Kidney (tissue), 14 donors: ENCODE measurements around the gene PRKAR2A. TPM values are rescaled to one million over a fixed set of nuclear protein-coding genes. Genes with fewer than 3 reads are reported as not detected.
"Not testable (repeated sequence)": the region's sequence is repeated elsewhere in the genome, so short reads cannot be mapped to it uniquely, and the experiment has no call there.

Experiments
- DNase-seq, 5 donors: peaks; one replicate each; pipeline ENCODE4 v3.0.0-alpha.2; 2013 to 2020
- FAIRE-seq: peaks from 2 replicates; lab custom pipeline; 2012; peaks lifted over from hg19 to GRCh38; lab: Jason Lieb, UNC
- H3K27ac ChIP-seq, 2 donors: one replicate each; pipeline ENCODE4 v1.7.0; 2013; ENCODE audit warnings: low read depth in 2 of 2, low read length in 2 of 2, inconsistent platforms in 1 of 2
- H3K27me3 ChIP-seq: one replicate; pipeline ENCODE4 v1.7.1; 2013; ENCODE audit warnings: low read length, inconsistent platforms; ENCODE audit not compliant: control insufficient read depth, insufficient read depth
- H3K36me3 ChIP-seq, 3 donors: one replicate each; pipeline versions ENCODE4 v1.7.0 to v1.7.1; 2013; ENCODE audit warnings: low read length in 3 of 3, control low read depth in 1 of 3, inconsistent platforms in 1 of 3; ENCODE audit not compliant: insufficient read depth in 3 of 3, control insufficient read depth in 2 of 3
- H3K4me1 ChIP-seq, 3 donors: one replicate each; pipeline versions ENCODE4 v1.7.0 to v1.7.1; 2013; ENCODE audit warnings: low read length in 3 of 3, inconsistent platforms in 1 of 3, low read depth in 1 of 3; ENCODE audit not compliant: control insufficient read depth in 2 of 3, insufficient read depth in 2 of 3
- H3K4me3 ChIP-seq, 3 donors: one replicate each; pipeline versions ENCODE4 v1.7.0 to v1.8.1; 2013; ENCODE audit warnings: low read length in 3 of 3, control low read depth in 1 of 3, inconsistent platforms in 1 of 3
- H3K9ac ChIP-seq, 3 donors: one replicate each; pipeline versions ENCODE4 v1.7.0 to v1.7.1; 2013; ENCODE audit warnings: low read length in 3 of 3, control low read depth in 1 of 3, inconsistent platforms in 1 of 3
- H3K9me3 ChIP-seq, 3 donors: one replicate each; pipeline versions ENCODE4 v1.7.0 to v1.7.1; 2013; ENCODE audit warnings: low read length in 3 of 3, control low read depth in 1 of 3, inconsistent platforms in 1 of 3; ENCODE audit not compliant: control insufficient read depth in 2 of 3, insufficient read depth in 1 of 3
- intact Hi-C: fragments of 100-400 bp; cut with DNase I; formaldehyde crosslinking; loops from one replicate; pipeline ENCODE4 v1.11.1; 2022
- polyA plus RNA-seq: library from polyadenylated mRNA; stranded (reverse); fragments of 350-450 nt; fragmentation: Illumina TruSeq; extraction: RNeasy Lipid Tissue Mini Kit (QIAGEN cat#74804); gene quantifications from one replicate; pipeline ENCODE4 v1.2.3, GENCODE V29; 2014; ENCODE audit warnings: low read depth, low replicate concordance; ENCODE audit not compliant: insufficient read depth
- total RNA-seq: library from RNA; stranded (reverse); fragmentation: NEBNext Ultra II Directional; extraction: Animal tissue kit (Norgen Biotek cat#: 25700); gene quantifications from one replicate; pipeline ENCODE4 v1.2.1, GENCODE V29; 2021
- TF ChIP-seq, protein P1 (sequence below): IDR thresholded peaks from 3 replicates; pipeline ENCODE4 v1.5.1; 2012; ENCODE audit warnings: mild to moderate bottlenecking, moderate library complexity, borderline replicate concordance; ENCODE audit not compliant: insufficient read depth; ENCODE audit errors: extremely low read depth
- donor health status: control.
- donor health status: control.
- donor health status: control.
- donor health status: control.
- donor health status: control.
- donor health status: DM: yes; HTN: yes; CAD: no.
- donor health status: Normal renal cell carcinoma (clear cell type).

Gene PRKAR2A
- total and polyA plus RNA-seq, 2 donors from 2014 or later = 10.4 to 49.9 TPM

DNA sequence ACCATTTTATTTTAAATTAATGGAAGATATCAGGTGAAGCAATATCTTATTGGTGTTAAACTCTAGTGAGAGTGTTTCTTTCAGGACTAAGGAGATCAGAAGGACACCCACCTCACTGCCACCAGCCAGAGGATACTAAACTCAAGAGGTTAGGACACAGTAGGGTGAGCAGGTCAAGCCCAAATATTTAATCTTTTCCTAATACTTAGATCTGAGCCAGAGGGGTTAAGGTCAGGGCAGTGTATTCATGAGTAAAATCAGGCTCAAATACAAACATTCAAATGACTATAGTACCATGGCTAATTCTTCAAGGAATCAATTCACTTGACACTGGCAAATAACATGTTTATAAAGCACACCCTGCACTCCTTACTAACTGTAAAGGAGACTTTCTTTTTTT, 65.6 kb downstream of the PRKAR2A start:
- FAIRE-seq = no peak
- intact Hi-C loops = no loop called here
- H3K27ac ChIP-seq = no peak overlapping the region
- TF ChIP-seq, protein P1, sequence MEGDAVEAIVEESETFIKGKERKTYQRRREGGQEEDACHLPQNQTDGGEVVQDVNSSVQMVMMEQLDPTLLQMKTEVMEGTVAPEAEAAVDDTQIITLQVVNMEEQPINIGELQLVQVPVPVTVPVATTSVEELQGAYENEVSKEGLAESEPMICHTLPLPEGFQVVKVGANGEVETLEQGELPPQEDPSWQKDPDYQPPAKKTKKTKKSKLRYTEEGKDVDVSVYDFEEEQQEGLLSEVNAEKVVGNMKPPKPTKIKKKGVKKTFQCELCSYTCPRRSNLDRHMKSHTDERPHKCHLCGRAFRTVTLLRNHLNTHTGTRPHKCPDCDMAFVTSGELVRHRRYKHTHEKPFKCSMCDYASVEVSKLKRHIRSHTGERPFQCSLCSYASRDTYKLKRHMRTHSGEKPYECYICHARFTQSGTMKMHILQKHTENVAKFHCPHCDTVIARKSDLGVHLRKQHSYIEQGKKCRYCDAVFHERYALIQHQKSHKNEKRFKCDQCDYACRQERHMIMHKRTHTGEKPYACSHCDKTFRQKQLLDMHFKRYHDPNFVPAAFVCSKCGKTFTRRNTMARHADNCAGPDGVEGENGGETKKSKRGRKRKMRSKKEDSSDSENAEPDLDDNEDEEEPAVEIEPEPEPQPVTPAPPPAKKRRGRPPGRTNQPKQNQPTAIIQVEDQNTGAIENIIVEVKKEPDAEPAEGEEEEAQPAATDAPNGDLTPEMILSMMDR = no peak
- H3K9me3 ChIP-seq = no peaks in the 10 kb centered on the region
- H3K9ac ChIP-seq = no peak overlapping the region
- H3K4me1 ChIP-seq = no peaks in the 10 kb centered on the region
- no peak overlapping the region for H3K4me3 ChIP-seq
- no peaks in the 10 kb centered on the region for H3K27me3 ChIP-seq
- DNase-seq = no peak
- H3K36me3 ChIP-seq = peaks cover 2 to 12% (median 8%) of the 10 kb centered on the region in 3 donors

DNA sequence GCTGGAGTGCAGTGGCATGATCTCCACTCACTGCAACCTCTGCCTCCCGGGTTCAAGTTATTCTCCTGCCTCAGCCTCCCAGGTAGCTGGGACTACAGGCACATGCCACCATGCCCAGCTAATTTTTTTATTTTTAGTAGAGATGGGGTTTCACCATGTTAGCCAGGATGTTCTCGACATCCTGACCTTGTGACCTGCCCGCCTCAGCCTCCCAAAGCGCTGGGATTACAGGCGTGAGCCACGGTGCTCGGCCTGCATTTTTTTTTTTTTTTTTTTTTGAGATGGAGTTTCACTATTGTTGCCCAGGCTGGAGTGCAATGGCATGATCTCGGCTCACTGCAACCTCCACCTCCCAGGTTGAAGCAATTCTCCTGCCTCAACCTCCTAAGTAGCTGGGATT, 69.1 kb downstream of the PRKAR2A start:
- H3K27me3 ChIP-seq, intact Hi-C loops, H3K4me3 ChIP-seq, DNase-seq, H3K4me1 ChIP-seq, H3K9ac ChIP-seq, FAIRE-seq, H3K27ac ChIP-seq, H3K9me3 ChIP-seq, H3K36me3 ChIP-seq: not testable (repeated sequence)

DNA sequence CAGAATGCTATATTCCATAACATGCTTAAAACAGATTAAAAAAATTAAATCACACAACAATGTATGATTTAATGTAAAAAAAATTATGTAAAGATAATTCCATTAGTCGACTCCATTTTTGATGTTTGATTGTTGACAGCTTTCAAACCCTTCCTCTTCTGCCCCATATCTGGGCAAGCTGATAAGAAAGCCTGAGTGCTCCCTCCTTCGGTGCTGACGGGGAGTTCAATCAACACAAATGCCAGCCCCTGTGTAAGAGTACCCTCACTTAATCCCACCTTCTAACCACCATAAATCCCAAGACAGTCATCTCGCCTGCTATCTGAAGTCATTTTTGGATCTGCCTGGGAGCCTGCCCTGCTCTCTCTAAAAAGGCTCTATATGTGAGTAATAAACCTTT, 70.8 kb downstream of the PRKAR2A start:
- DNase-seq (no peak), FAIRE-seq (no peak)
- Histone ChIP-seq H3K9ac (no peak overlapping the region), H3K9me3 (no peaks in the 10 kb centered on the region), H3K4me3 (no peak overlapping the region), H3K36me3 (peaks cover 0 to 10% (median 1%) of the 10 kb centered on the region in 3 donors), H3K4me1 (no peaks in the 10 kb centered on the region), H3K27me3 (no peaks in the 10 kb centered on the region), H3K27ac (no peak overlapping the region)
- TF ChIP-seq, protein P1 = no peak
- intact Hi-C loops = no loop called here

DNA sequence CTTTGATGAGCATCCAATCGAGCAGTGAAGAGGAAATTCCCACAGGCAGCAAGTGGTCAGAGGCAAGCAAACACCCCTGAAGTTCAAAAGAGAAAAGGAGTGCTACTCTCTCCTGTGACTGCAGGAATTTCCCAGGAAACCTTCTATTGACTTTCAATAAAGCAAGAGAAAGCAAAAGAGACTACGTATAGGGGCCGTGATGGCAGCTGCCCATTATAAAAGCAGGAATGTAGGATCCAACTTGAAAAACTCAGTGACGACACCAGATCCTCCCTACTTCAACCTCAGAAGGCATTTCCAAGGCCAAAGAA, 77.5 kb downstream of the PRKAR2A start:
- Histone ChIP-seq H3K27ac (no peak overlapping the region), H3K9ac (no peak overlapping the region)
- FAIRE-seq = no peak

More for the DNA sequence above, 77.5 kb downstream of the PRKAR2A start:
- no peaks in the 10 kb centered on the region for H3K4me1 ChIP-seq
- no peak overlapping the region for H3K4me3 ChIP-seq
- H3K9me3 ChIP-seq = no peaks in the 10 kb centered on the region
- intact Hi-C loops = no loop called here
- no peaks in the 10 kb centered on the region for H3K27me3 ChIP-seq
- TF ChIP-seq, protein P1 = no peak
- peaks cover 0 to 19% (median 3%) of the 10 kb centered on the region in 3 donors for H3K36me3 ChIP-seq
- DNase-seq = no peak
